Testis (tissue), 2 donors: Measurements from ENCODE around the gene IRX2.

Experiments used
- CTCF ChIP-seq, 3 experiments: fragments of 450-650 bp in 2 of 3; fragments of 200-600 bp in 1 of 3; sonication (generic) in 1 of 3; IDR thresholded peaks; one replicate each; pipeline ENCODE4 v1.5.1; 2016 to 2019; ENCODE audit warnings: antibody characterized with exemption in 3 of 3, mild to moderate bottlenecking in 2 of 3, moderate library complexity in 1 of 3
- POLR2A ChIP-seq: fragments of 450-650 bp; IDR thresholded peaks from one replicate; pipeline ENCODE4 v1.6.1; 2017; ENCODE audit warnings: antibody characterized with exemption, mild to moderate bottlenecking, moderate library complexity

- no peak for TF ChIP-seq CTCF (IDR thresholded peaks at IDR 0.05)
- no peak for TF ChIP-seq POLR2A
Measured at GRCh38 chr5:2724831-2725230, 26.6 kb downstream of the IRX2 start.
